Lung (tissue), 12 donors: ENCODE data around the gene FRMD4A. TPM values are rescaled to one million over a fixed set of nuclear protein-coding genes. Genes with fewer than 3 reads are reported as not detected.
A peak's percentile ranks its signal among the peaks of the same experiment; 100 is the strongest.

Experiments
- ATAC-seq: fragments of 200-7000 bp; cut with Tn5 transposase; one replicate; pipeline ENCODE4 v1.9.1; 2020; ENCODE audit warnings: moderate number of reproducible peaks; ENCODE audit not compliant: insufficient read depth, low FRiP score
- DNase-seq, 3 donors: peaks; one replicate each; pipeline ENCODE4 v3.0.0-alpha.2; 2013 to 2017
- H3K27ac ChIP-seq, 2 donors: one replicate each; pipeline ENCODE4 v1.5.1; 2013; ENCODE audit warnings: mild to moderate bottlenecking in 2 of 2, moderate library complexity in 2 of 2, control low read depth in 1 of 2, inconsistent platforms in 1 of 2, low read depth in 1 of 2, low read length in 1 of 2
- H3K27me3 ChIP-seq, 3 donors: one replicate each; pipeline ENCODE4 v1.5.1; 2013; ENCODE audit warnings: low read length in 2 of 3; ENCODE audit not compliant: control insufficient read depth in 3 of 3, insufficient read depth in 3 of 3
- H3K36me3 ChIP-seq, 4 donors: one replicate each; pipeline ENCODE4 v1.5.1; 2013; ENCODE audit warnings: low read length in 4 of 4, mild to moderate bottlenecking in 1 of 4, moderate library complexity in 1 of 4; ENCODE audit not compliant: control insufficient read depth in 4 of 4, insufficient read depth in 4 of 4
- H3K4me1 ChIP-seq, 5 donors: one replicate each; pipeline ENCODE4 v1.5.1; 2013; ENCODE audit warnings: low read length in 5 of 5, mild to moderate bottlenecking in 2 of 5, moderate library complexity in 1 of 5; ENCODE audit not compliant: control insufficient read depth in 5 of 5, insufficient read depth in 5 of 5
- H3K4me3 ChIP-seq: one replicate; pipeline ENCODE4 v1.5.1; 2013; ENCODE audit warnings: mild to moderate bottlenecking, control low read depth, moderate library complexity
- H3K9ac ChIP-seq, 2 donors: one replicate each; pipeline ENCODE4 v1.5.1; 2013; ENCODE audit warnings: low read length in 2 of 2, control low read depth in 1 of 2; ENCODE audit not compliant: insufficient read depth in 1 of 2
- H3K9me3 ChIP-seq, 4 donors: one replicate each; pipeline ENCODE4 v1.5.1; 2013; ENCODE audit warnings: low read length in 3 of 4, mild to moderate bottlenecking in 1 of 4, moderate library complexity in 1 of 4; ENCODE audit not compliant: control insufficient read depth in 4 of 4, insufficient read depth in 3 of 4
- WGBS, 2 donors: extraction: QIAGEN DNeasy Blood & Tissue Kit; methylation state at CpG; one replicate each; pipeline ENCODE4 v1.1.7; 2013; 5-methylcytosine and 5-hydroxymethylcytosine counted together
- polyA plus RNA-seq, 2 donors: library from polyadenylated mRNA; stranded (reverse); fragments of 200-250 nt; gene quantifications; one replicate each; pipeline ENCODE4 v1.2.1, GENCODE V29; 2013
- total RNA-seq, 2 donors: library from RNA; depleted of rRNA in 1 of 2; stranded (reverse); fragments of >200 nt in 1 of 2; gene quantifications; one replicate each; pipeline ENCODE4 v1.2.1, GENCODE V29; 2014 to 2021
- TF ChIP-seq, protein P1 (sequence below): IDR thresholded peaks from 2 replicates; pipeline ENCODE4 v1.5.1; 2012; ENCODE audit warnings: mild to moderate bottlenecking; ENCODE audit errors: control extremely low read depth, extremely low read depth
- donor health status: control.
- donor health status: control.
- donor health status: Bipolar disorder and iron deficiency.
- donor health status: healthy.
- donor health status: DM: yes; HTN: yes; CAD: no.

FRMD4A gene
- total and polyA plus RNA-seq, 4 donors = 12.0 to 64.5 (median 29.3) TPM

DNA sequence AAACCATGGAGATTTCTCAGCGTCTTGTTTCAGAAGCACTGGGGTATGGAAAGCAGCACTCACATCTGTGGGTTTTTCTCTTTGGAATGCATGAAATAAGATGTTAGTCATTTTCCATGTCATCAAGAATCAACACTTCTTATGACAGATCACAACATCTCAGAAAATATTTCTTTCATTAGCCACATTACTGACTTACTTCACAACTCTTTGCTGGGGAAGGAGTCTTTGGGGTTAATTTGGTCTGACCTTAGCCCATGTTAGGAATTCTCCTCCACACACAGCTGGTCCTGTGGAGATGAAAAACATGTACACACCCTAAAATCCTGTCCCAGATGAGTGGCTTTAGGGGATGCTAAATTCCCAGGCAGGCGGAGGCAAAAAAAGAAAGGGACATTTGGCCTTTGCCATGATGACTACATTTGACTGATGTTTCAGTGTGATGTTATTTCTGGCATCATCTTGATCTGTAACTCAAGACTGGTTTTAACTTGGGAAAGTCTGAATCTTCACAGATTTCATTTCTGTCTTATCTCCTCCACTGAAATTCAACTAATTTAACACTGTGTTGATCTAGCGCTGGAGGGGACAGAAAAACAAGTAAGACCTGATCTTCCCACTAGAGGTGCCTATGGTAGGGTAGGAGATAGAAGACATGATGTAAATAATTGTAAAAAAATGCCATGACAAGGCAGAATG, 380.7 kb downstream of the FRMD4A start:
- Histone ChIP-seq H3K4me3 (no peak overlapping the region), H3K27ac (peak overlapping the region; percentile 35 to 41), H3K9ac (no peak overlapping the region), H3K9me3 (peaks cover 0 to 3% (median 0%) of the 10 kb centered on the region in 4 donors), H3K4me1 (peaks cover 0 to 19% (median 1%) of the 10 kb centered on the region in 5 donors), H3K36me3 (no peaks in the 10 kb centered on the region), H3K27me3 (no peaks in the 10 kb centered on the region)
- TF ChIP-seq, protein P1, sequence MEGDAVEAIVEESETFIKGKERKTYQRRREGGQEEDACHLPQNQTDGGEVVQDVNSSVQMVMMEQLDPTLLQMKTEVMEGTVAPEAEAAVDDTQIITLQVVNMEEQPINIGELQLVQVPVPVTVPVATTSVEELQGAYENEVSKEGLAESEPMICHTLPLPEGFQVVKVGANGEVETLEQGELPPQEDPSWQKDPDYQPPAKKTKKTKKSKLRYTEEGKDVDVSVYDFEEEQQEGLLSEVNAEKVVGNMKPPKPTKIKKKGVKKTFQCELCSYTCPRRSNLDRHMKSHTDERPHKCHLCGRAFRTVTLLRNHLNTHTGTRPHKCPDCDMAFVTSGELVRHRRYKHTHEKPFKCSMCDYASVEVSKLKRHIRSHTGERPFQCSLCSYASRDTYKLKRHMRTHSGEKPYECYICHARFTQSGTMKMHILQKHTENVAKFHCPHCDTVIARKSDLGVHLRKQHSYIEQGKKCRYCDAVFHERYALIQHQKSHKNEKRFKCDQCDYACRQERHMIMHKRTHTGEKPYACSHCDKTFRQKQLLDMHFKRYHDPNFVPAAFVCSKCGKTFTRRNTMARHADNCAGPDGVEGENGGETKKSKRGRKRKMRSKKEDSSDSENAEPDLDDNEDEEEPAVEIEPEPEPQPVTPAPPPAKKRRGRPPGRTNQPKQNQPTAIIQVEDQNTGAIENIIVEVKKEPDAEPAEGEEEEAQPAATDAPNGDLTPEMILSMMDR = no peak
- 85 to 88% methylated on average over 3 of the region's 3 CpGs for WGBS, 2 donors
- DNase-seq (no peak), ATAC-seq (no peak)

DNA sequence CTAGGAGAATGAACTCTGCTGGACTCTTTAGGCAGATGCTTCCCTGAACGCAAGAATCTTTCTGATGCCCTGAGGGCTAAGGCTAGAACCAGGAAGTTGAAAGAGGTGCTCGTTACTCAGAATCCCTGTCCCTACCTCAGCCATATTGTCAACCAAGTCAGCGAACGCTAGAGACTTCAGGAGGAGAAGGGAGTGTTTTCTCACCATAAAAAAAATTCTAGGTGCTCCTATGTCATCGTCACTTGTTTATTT, 384.6 kb downstream of the FRMD4A start:
- 67 to 77% methylated on average over 5 of the region's 5 CpGs for WGBS, 2 donors
- Histone ChIP-seq H3K4me1 (peaks cover 0 to 23% (median 4%) of the 10 kb centered on the region in 5 donors), H3K9me3 (peaks cover 0 to 3% (median 0%) of the 10 kb centered on the region in 4 donors), H3K36me3 (no peaks in the 10 kb centered on the region), H3K27me3 (no peaks in the 10 kb centered on the region), H3K9ac (no peak overlapping the region), H3K27ac (peak overlapping the region in 1 of 2 donors; percentile 58), H3K4me3 (no peak overlapping the region)
- DNase-seq (no peak), ATAC-seq (no peak)
- TF ChIP-seq, protein P1 = no peak

DNA sequence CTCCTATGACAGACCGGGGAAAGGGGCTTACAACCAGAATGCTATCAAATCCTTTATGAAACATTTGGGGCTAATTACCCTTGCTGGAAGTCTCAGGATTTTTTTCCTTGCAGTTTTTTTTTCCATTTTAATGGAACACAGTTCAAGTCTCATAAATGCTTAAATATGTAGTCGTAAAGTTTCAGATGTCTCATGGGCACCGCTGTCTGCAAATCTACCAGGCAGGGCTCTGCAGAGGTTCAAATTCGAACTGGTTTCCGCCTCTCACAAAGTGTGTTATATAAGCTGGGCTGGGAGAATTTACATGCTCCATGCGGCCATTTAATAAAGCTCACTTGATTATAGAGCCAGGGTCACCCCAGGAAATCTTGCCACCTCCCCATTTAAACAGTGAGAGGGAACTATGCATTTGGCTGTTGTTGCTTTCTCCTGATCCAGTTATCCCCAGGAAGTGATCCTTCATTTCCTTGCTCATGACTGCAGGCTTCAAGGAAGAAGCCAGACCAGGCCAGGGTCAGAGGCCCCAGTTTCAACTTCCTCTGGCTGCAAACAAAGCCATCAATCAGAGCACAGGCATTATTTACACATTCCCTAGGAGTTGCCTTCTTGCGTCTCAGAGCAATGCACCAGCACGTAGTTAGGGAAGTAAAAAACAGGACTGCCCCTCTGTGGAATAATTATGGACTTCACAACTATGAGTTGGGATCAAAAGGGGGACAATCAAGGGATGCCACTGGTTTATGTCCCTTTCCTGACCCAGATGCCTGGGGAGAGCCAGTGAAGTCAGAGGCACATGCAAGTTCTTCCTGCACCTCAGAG, 385.1 kb downstream of the FRMD4A start:
- peak; percentile 84 to 95 (median 92) for DNase-seq
- ATAC-seq = no peak
- Histone ChIP-seq H3K36me3 (no peaks in the 10 kb centered on the region), H3K27me3 (no peaks in the 10 kb centered on the region), H3K4me1 (peaks cover 0 to 23% (median 4%) of the 10 kb centered on the region in 5 donors), H3K9me3 (peaks cover 0 to 3% (median 0%) of the 10 kb centered on the region in 4 donors), H3K27ac (peak overlapping the region in 1 of 2 donors; percentile 58), H3K4me3 (no peak overlapping the region), H3K9ac (no peak overlapping the region)
- 60 to 62% methylated on average over 8 of the region's 8 CpGs for WGBS, 2 donors
- TF ChIP-seq, protein P1 = no peak
